Esophagus muscularis mucosa (tissue), 4 donors: ENCODE data around the gene DTD1. TPM values are rescaled to one million over a fixed set of nuclear protein-coding genes. Genes with fewer than 3 reads are reported as not detected.
"Not testable (repeated sequence)": the region's sequence is repeated elsewhere in the genome, so short reads cannot be mapped to it uniquely, and the experiment has no call there.

Experiments used
- DNase-seq: peaks from one replicate; pipeline ENCODE4 v3.0.0-alpha.2; 2017; ENCODE audit errors: extremely low spot score
- H3K27ac ChIP-seq, 4 donors: fragments of 200-600 bp; sonication (generic); replicated peaks in 1 of 4; 1 replicate in 3 of 4; 2 replicates in 1 of 4; pipeline ENCODE4 v1.5.1; 2016 to 2019; ENCODE audit warnings: mild to moderate bottlenecking in 1 of 4
- H3K27me3 ChIP-seq, 4 donors: fragments of 200-600 bp; sonication (generic); one replicate each; pipeline versions ENCODE4 v1.5.1 to v1.6.0; 2016 to 2019
- H3K36me3 ChIP-seq, 4 donors: fragments of 200-600 bp; sonication (generic); one replicate each; pipeline ENCODE4 v1.5.1; 2016 to 2019
- H3K4me1 ChIP-seq, 4 donors: fragments of 200-600 bp; sonication (generic); one replicate each; pipeline ENCODE4 v1.5.1; 2016 to 2019
- H3K4me3 ChIP-seq, 4 donors: fragments of 200-600 bp; sonication (generic); 1 replicate in 2 of 4; 2 replicates in 2 of 4; pipeline ENCODE4 v1.5.1; 2016 to 2019; ENCODE audit warnings: mild to moderate bottlenecking in 4 of 4, moderate library complexity in 1 of 4
- H3K9me3 ChIP-seq, 4 donors: fragments of 200-600 bp; sonication (generic); 1 replicate in 3 of 4; 2 replicates in 1 of 4; pipeline ENCODE4 v1.5.1; 2016 to 2019
- EP300 ChIP-seq: sonication (generic); formaldehyde crosslinking; IDR thresholded peaks from one replicate; pipeline ENCODE4 v1.6.1; 2017; ENCODE audit warnings: antibody characterized with exemption
- POLR2A ChIP-seq: fragments of 450-650 bp; IDR thresholded peaks from one replicate; pipeline ENCODE4 v1.6.1; 2017; ENCODE audit warnings: antibody characterized with exemption, moderate library complexity, mild to moderate bottlenecking, low read depth
- POLR2AphosphoS5 ChIP-seq, 2 donors: sonication (generic); formaldehyde crosslinking; IDR thresholded peaks; one replicate each; pipeline ENCODE4 v1.6.1; 2017; ENCODE audit warnings: antibody characterized with exemption in 2 of 2
- WGBS: methylation state at CpG from one replicate; pipeline ENCODE4 v1.1.5; 2018; 5-methylcytosine and 5-hydroxymethylcytosine counted together
- intact Hi-C: fragments of 100-400 bp; cut with DNase I; formaldehyde crosslinking; loops from one replicate; pipeline ENCODE4 v1.15.1; 2023
- total RNA-seq, 4 donors: library from RNA; depleted of rRNA; stranded (reverse); fragments of >200 nt; gene quantifications; one replicate each; pipeline versions ENCODE4 v1.1.0 to v1.2.1, GENCODE V29; 2016
- TF ChIP-seq, protein P1 (sequence below), 3 experiments: fragments of 200-600 bp in 2 of 3; fragments of 450-650 bp in 1 of 3; sonication (generic) in 2 of 3; IDR thresholded peaks; one replicate each; pipeline ENCODE4 v1.5.1; 2017 to 2019; ENCODE audit warnings: antibody characterized with exemption in 3 of 3, mild to moderate bottlenecking in 2 of 3, moderate library complexity in 1 of 3

DTD1 gene
- total RNA-seq, 4 donors from 2014 or later, result 15.1 to 20.0 (median 17.5) TPM

DNA sequence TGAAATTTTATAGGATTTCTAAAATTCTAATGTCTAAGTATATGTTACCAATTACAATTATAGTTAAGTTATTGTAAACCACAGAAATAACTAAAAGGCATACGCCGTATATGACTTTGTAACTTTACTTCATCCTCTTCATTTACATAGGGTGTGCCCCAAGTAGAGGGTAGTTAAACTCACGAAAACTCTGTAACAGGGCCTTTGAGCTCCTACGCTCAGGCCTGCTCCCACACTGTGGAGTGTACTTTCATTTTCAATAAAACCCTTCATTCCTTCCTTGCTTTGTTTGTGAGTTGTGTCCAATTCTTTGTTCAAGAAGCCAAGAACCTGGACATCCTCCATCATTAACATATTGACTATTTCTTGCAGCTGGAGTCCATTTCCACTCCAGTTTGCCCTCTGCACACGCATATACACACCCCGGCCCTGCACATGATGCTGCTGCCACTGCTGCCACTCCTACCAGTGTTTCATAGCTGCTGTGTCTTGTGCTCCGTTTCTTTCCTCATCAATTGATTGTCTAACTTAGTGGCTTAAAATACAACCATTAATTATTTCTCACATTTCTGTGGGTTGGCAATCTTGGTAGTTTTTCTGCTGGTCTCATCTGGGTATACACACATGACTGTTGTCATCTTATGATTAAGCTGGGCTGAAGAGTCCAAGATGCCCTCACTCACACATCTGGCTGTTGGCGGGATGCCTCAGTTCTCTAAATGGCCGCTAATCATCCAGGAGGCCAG, 192.7 kb downstream of the DTD1 start:
- no peak overlapping the region for H3K4me3 ChIP-seq
- H3K9me3 ChIP-seq, result no peaks in the 10 kb centered on the region
- no peaks in the 10 kb centered on the region for H3K36me3 ChIP-seq
- WGBS, result 82% methylated on average over 9 of the region's 9 CpGs
- no peaks in the 10 kb centered on the region for H3K4me1 ChIP-seq
- intact Hi-C loops, result no loop called here
- no peak for DNase-seq
- H3K27me3 ChIP-seq, result no peaks in the 10 kb centered on the region
- TF ChIP-seq EP300 (no peak), POLR2A (no peak), POLR2AphosphoS5 (IDR thresholded peaks at IDR 0.05) (no peak)
- TF ChIP-seq, protein P1, sequence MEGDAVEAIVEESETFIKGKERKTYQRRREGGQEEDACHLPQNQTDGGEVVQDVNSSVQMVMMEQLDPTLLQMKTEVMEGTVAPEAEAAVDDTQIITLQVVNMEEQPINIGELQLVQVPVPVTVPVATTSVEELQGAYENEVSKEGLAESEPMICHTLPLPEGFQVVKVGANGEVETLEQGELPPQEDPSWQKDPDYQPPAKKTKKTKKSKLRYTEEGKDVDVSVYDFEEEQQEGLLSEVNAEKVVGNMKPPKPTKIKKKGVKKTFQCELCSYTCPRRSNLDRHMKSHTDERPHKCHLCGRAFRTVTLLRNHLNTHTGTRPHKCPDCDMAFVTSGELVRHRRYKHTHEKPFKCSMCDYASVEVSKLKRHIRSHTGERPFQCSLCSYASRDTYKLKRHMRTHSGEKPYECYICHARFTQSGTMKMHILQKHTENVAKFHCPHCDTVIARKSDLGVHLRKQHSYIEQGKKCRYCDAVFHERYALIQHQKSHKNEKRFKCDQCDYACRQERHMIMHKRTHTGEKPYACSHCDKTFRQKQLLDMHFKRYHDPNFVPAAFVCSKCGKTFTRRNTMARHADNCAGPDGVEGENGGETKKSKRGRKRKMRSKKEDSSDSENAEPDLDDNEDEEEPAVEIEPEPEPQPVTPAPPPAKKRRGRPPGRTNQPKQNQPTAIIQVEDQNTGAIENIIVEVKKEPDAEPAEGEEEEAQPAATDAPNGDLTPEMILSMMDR (IDR thresholded peaks at IDR 0.05), result no peak
- H3K27ac ChIP-seq, result no peak overlapping the region

DNA sequence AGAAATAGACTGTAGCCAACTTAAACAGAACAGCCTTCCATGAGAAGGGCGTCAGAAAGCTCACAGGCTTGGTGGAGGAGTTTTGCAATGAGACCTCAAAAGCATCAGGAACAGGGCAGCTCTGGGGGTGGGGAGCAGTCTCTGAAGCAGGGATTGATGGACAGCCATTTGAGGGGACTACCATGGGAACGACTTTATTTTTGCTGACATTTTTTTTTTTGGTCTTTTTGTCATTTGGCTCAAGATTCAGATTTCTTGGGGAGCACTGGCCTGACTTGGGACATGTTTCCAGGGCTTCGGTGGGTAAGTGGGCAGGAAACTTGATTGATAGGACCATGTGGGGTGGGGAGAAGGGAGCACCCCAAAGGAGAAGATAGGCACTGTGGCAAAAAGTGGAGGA, 193.7 kb downstream of the DTD1 start:
- H3K4me1 ChIP-seq, result no peaks in the 10 kb centered on the region
- no peaks in the 10 kb centered on the region for H3K36me3 ChIP-seq
- WGBS, result 73% methylated on average over 3 of the region's 3 CpGs
- intact Hi-C loops, result no loop called here
- no peak overlapping the region for H3K27ac ChIP-seq
- no peak overlapping the region for H3K4me3 ChIP-seq
- H3K27me3 ChIP-seq, result no peaks in the 10 kb centered on the region
- DNase-seq, result no peak
- H3K9me3 ChIP-seq, result no peaks in the 10 kb centered on the region
- TF ChIP-seq, protein P1 (IDR thresholded peaks at IDR 0.05), result no peak
- TF ChIP-seq POLR2A (no peak), POLR2AphosphoS5 (IDR thresholded peaks at IDR 0.05) (no peak), EP300 (no peak)

DNA sequence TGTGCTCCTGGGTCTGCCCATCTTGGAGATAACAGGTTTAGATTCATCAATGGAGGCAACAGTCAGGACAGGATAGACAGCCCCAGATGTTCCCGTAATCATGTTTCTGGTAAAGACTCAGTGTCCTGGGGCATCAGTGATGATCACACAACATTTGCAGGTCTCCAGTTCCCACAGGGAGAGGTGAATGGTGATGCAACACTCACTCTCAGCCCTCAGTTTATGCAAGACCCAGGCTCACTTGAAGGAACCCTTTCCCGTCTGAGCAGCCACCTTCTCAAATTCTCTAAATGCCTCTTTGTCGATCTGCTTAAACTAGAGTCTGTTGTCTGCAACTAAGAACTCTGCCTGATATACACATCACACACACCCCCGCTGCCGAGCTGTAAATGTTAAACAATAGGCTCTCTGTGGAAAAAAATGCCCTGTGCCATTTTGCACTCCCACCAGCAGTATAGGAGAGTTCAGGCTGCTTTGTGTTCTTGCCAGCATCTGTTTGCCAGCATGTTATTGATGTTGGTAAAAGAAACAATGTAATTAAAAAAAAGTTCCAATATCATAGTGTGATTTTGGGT, 195.6 kb downstream of the DTD1 start:
- intact Hi-C loops, result no loop called here
- Histone ChIP-seq H3K27ac (no peak overlapping the region), H3K27me3 (no peaks in the 10 kb centered on the region)

GRCh38 chr20:18787046-18787445, 199.2 kb downstream of the DTD1 start:
- 73% methylated on average over 1 of the region's 2 CpGs for WGBS
- not testable (repeated sequence) for H3K36me3 ChIP-seq, H3K27ac ChIP-seq

More for the DNA sequence above, 195.6 kb downstream of the DTD1 start:
- 82% methylated on average over 5 of the region's 5 CpGs for WGBS
- H3K36me3 ChIP-seq, result no peaks in the 10 kb centered on the region
- TF ChIP-seq POLR2AphosphoS5 (IDR thresholded peaks at IDR 0.05) (no peak), EP300 (no peak), POLR2A (no peak)
- TF ChIP-seq, protein P1 (IDR thresholded peaks at IDR 0.05), result no peak
- H3K4me1 ChIP-seq, result no peaks in the 10 kb centered on the region
- H3K9me3 ChIP-seq, result no peaks in the 10 kb centered on the region
- DNase-seq, result no peak
- no peak overlapping the region for H3K4me3 ChIP-seq

DNA sequence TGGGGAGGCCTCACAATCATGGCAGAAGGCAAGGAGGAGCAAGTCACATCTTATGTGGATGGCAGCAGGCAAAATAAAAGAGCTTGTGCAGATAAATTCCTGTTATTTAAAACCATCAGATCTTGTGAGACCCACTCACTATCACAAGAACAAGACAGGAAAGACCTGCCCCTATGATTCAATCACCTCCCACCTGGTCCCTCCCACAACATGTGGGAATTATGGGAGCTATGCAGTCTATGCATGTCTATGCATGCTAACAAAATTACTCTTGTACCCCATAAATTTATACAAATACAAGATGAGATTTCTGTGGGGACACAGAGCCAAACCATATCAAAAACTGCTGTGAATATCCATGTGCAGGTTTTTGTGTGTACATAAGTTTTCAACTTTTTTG, 200.2 kb downstream of the DTD1 start:
- no peaks in the 10 kb centered on the region for H3K27me3 ChIP-seq
- H3K4me1 ChIP-seq, result no peaks in the 10 kb centered on the region
- no peaks in the 10 kb centered on the region for H3K9me3 ChIP-seq
- no peak overlapping the region for H3K4me3 ChIP-seq
- TF ChIP-seq POLR2A (no peak), POLR2AphosphoS5 (IDR thresholded peaks at IDR 0.05) (no peak), EP300 (no peak)
- TF ChIP-seq, protein P1 (IDR thresholded peaks at IDR 0.05), result no peak
- H3K36me3 ChIP-seq, result no peaks in the 10 kb centered on the region
- no peak overlapping the region for H3K27ac ChIP-seq
- peak; percentile 10 for DNase-seq
- intact Hi-C loops, result no loop called here

More at GRCh38 chr20:18787046-18787445, 199.2 kb downstream of the DTD1 start:
- DNase-seq, H3K4me1 ChIP-seq, H3K27me3 ChIP-seq, H3K9me3 ChIP-seq, intact Hi-C loops, H3K4me3 ChIP-seq: not testable (repeated sequence)
